SK-N-SH (cell line): ENCODE measurements around the gene TMPRSS11D. TPM values are rescaled to one million over a fixed set of nuclear protein-coding genes. Genes with fewer than 3 reads are reported as not detected.

Experiments used
- CTCF ChIA-PET: fragments of 300-600, 350-600 bp; formaldehyde crosslinking; extraction: SDS; loops from one replicate; lab custom pipeline; 2021; lab: Yijun Ruan, JAX
- POLR2A ChIA-PET: fragments of 350-600 bp; sonication (Branson Sonifier 250); formaldehyde crosslinking; extraction: SDS; loops from one replicate; lab custom pipeline; 2020; ENCODE audit warnings: antibody characterized with exemption, inconsistent platforms; lab: Yijun Ruan, JAX
- DNase-seq: peaks from one replicate; pipeline ENCODE4 v3.0.0; 2012
- H2AFZ ChIP-seq: fragments of 200-600 bp; sonication (generic); 2 replicates; pipeline ENCODE4 v1.8.1; 2016; ENCODE audit warnings: antibody characterized with exemption, mild to moderate bottlenecking, low read depth
- H3F3A ChIP-seq: fragments of 200-600 bp; sonication (generic); replicated peaks from 2 replicates; pipeline ENCODE3; 2016; ENCODE audit warnings: antibody characterized with exemption, mild to moderate bottlenecking; ENCODE audit not compliant: insufficient read depth
- H3K27ac ChIP-seq, 2 experiments: fragments of 200-500 bp in 1 of 2; fragments of 200-600 bp in 1 of 2; sonication (Bioruptor generic) in 1 of 2; sonication (generic), shearing (Covaris generic) in 1 of 2; 2 replicates each; pipeline versions ENCODE4 v1.5.1 to v1.6.1; 2014 to 2016; ENCODE audit warnings: low read depth in 2 of 2, inconsistent platforms in 1 of 2, low read length in 1 of 2, mild to moderate bottlenecking in 1 of 2, mixed read lengths in 1 of 2
- H3K27me3 ChIP-seq: fragments of 200-600 bp; sonication (generic), shearing (Covaris generic); 2 replicates; pipeline ENCODE4 v1.6.1; 2016; ENCODE audit warnings: mixed run types; ENCODE audit not compliant: insufficient read depth
- H3K36me3 ChIP-seq, 2 experiments: fragments of 200-500 bp in 1 of 2; fragments of 200-600 bp in 1 of 2; sonication (Bioruptor generic) in 1 of 2; sonication (generic) in 1 of 2; replicated peaks in 1 of 2; 2 replicates each; pipeline versions ENCODE3 to v1.5.1; 2014 to 2016; ENCODE audit warnings: low read length in 1 of 2, mild to moderate bottlenecking in 1 of 2; ENCODE audit not compliant: insufficient read depth in 2 of 2, control insufficient read depth in 1 of 2
- H3K4me1 ChIP-seq, 2 experiments: fragments of 200-500 bp in 1 of 2; fragments of 200-600 bp in 1 of 2; sonication (Bioruptor generic) in 1 of 2; sonication (generic), shearing (Covaris generic) in 1 of 2; 2 replicates each; pipeline versions ENCODE4 v1.5.1 to v1.6.1; 2014 to 2016; ENCODE audit warnings: low read depth in 1 of 2, low read length in 1 of 2, mixed run types in 1 of 2; ENCODE audit not compliant: insufficient read depth in 2 of 2, control insufficient read depth in 1 of 2
- H3K4me2 ChIP-seq: fragments of 200-600 bp; sonication (generic), shearing (Covaris generic); 2 replicates; pipeline ENCODE4 v1.6.1; 2017; ENCODE audit warnings: mixed run types
- H3K4me3 ChIP-seq, 2 experiments: fragments of 200-500 bp in 1 of 2; fragments of 200-600 bp in 1 of 2; sonication (Bioruptor generic) in 1 of 2; sonication (generic), shearing (Covaris generic) in 1 of 2; 2 replicates each; pipeline versions ENCODE4 v1.5.1 to v1.8.1; 2014 to 2016; ENCODE audit warnings: low read depth in 2 of 2, inconsistent platforms in 1 of 2, low read length in 1 of 2, mild to moderate bottlenecking in 1 of 2, mixed read lengths in 1 of 2, moderate library complexity in 1 of 2
- H3K79me2 ChIP-seq: fragments of 200-600 bp; sonication (generic); 2 replicates; pipeline ENCODE4 v1.8.1; 2017; ENCODE audit warnings: mild to moderate bottlenecking; ENCODE audit not compliant: insufficient read depth
- H3K9ac ChIP-seq: fragments of 200-600 bp; sonication (generic); 2 replicates; pipeline ENCODE4 v1.6.1; 2017; ENCODE audit warnings: mixed run types
- H3K9me2 ChIP-seq: fragments of 200-600 bp; sonication (generic); 2 replicates; pipeline ENCODE4 v1.6.1; 2017; ENCODE audit warnings: mixed run types
- H3K9me3 ChIP-seq: fragments of 200-600 bp; sonication (generic); 2 replicates; pipeline ENCODE4 v1.6.1; 2017; ENCODE audit warnings: mixed run types, mild to moderate bottlenecking, moderate library complexity
- H4K20me1 ChIP-seq: fragments of 200-600 bp; sonication (generic); 2 replicates; pipeline ENCODE4 v1.6.1; 2017; ENCODE audit warnings: mild to moderate bottlenecking, mixed run types; ENCODE audit not compliant: insufficient read depth
- ELF1 ChIP-seq: IDR thresholded peaks from 2 replicates; pipeline ENCODE4 v1.4.0; 2012
- EZH2phosphoT487 ChIP-seq: fragments of 200-600 bp; sonication (generic); IDR thresholded peaks from 2 replicates; pipeline ENCODE4 v1.6.1; 2017; ENCODE audit warnings: low read depth, mixed run types, mild to moderate bottlenecking, antibody characterized with exemption, moderate library complexity, borderline replicate concordance
- FOSL2 ChIP-seq: IDR thresholded peaks from 2 replicates; pipeline ENCODE4 v1.4.0; 2012; ENCODE audit warnings: low read depth, mild to moderate bottlenecking, moderate library complexity, borderline replicate concordance
- FOXM1 ChIP-seq: IDR thresholded peaks from 2 replicates; pipeline ENCODE4 v1.4.0; 2012; ENCODE audit warnings: low read depth, mild to moderate bottlenecking
- MEF2A ChIP-seq: IDR thresholded peaks from 2 replicates; pipeline ENCODE4 v1.4.0; 2012; ENCODE audit warnings: low read depth, borderline replicate concordance
- MXI1 ChIP-seq: IDR thresholded peaks from 2 replicates; pipeline ENCODE4 v1.6.1; 2012; ENCODE audit warnings: mild to moderate bottlenecking, low read depth, low read length, improper control_type of control experiment
- NFIC ChIP-seq: IDR thresholded peaks from 2 replicates; pipeline ENCODE4 v1.4.0; 2012; ENCODE audit warnings: borderline replicate concordance
- NRF1 ChIP-seq: IDR thresholded peaks from 2 replicates; pipeline ENCODE4 v1.6.1; 2012; ENCODE audit warnings: low read depth, mild to moderate bottlenecking, low read length
- RXRA ChIP-seq: IDR thresholded peaks from 2 replicates; pipeline ENCODE4 v1.4.0; 2012; ENCODE audit warnings: low read depth, mild to moderate bottlenecking, borderline replicate concordance
- SIN3A ChIP-seq: IDR thresholded peaks from 2 replicates; pipeline ENCODE4 v1.6.1; 2012; ENCODE audit warnings: low read depth, mild to moderate bottlenecking, low read length, moderate library complexity, borderline replicate concordance
- SMC3 ChIP-seq: IDR thresholded peaks from 2 replicates; pipeline ENCODE4 v1.6.1; 2012; ENCODE audit warnings: low read depth, low read length, improper control_type of control experiment
- TAF1 ChIP-seq: IDR thresholded peaks from 2 replicates; pipeline ENCODE4 v1.6.1; 2012; ENCODE audit warnings: low read depth, mild to moderate bottlenecking, low read length, moderate library complexity, borderline replicate concordance
- TCF12 ChIP-seq: IDR thresholded peaks from 2 replicates; pipeline ENCODE4 v1.4.0; 2012
- ZBTB33 ChIP-seq: IDR thresholded peaks from 2 replicates; pipeline ENCODE4 v1.4.0; 2012; ENCODE audit warnings: low read depth, borderline replicate concordance
- WGBS: methylation state at CpG from one replicate; pipeline ENCODE4 v1.1.6; 2017; ENCODE audit warnings: low lambda C conversion rate; 5-methylcytosine and 5-hydroxymethylcytosine counted together
- polyA plus RNA-seq, 3 experiments: library from polyadenylated mRNA; depleted of rRNA; stranded (reverse); fragments of >200 nt; gene quantifications; 2 replicates each; pipeline ENCODE4 v1.2.3, GENCODE V29; 2012
- TF ChIP-seq, protein P1 (sequence below): fragments of 150-350 bp; IDR thresholded peaks from 2 replicates; pipeline ENCODE4 v1.6.1; 2016; ENCODE audit warnings: mild to moderate bottlenecking, low read depth, low read length
- TF ChIP-seq, protein P2 (sequence below): IDR thresholded peaks from 2 replicates; pipeline ENCODE4; 2012

TMPRSS11D gene
- polyA plus RNA-seq, 1 of the 3 experiments (the other 2 are of a cell fraction), result 0.02 TPM

DNA sequence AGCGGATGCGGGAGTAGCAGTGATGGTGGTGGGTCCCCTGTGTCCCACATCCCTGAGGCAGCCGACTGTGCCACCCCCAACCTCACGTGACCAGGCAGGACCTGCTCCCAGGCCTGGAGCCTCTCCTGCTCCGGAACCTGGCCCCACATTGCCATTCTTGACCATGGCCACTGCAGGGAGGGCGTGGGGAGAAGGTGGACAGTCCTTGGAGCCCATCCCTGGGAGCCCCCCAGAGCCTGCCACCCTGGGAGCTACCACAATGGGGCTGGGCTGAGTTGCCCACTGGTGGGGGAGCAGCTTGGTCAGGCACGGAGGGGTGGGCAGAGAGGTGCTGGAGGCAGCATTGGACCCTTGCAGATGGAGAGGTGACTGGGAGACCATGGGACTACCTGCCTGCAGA lies 42.7 kb upstream of the TMPRSS11D start:
- no peaks in the 10 kb centered on the region for H3K27me3 ChIP-seq
- WGBS, result 38% methylated on average over 4 of the region's 7 CpGs
- peaks cover 0 to 5% of the 10 kb centered on the region in 2 experiments; a peak in 1 of 4 replicates for H3K4me1 ChIP-seq
- H3F3A ChIP-seq, result no peaks in the 10 kb centered on the region
- H3K9ac ChIP-seq, result no peak overlapping the region
- H2AFZ ChIP-seq, result no peak overlapping the region
- ChIA-PET CTCF (interaction anchor here (1.7 kb wide), 1 partner anchor 16 kb away, joined by 7 read pairs; no protein-coding TSS in a partner anchor), POLR2A (no interaction called here)
- H3K79me2 ChIP-seq, result no peaks in the 10 kb centered on the region
- H3K9me3 ChIP-seq, result no peaks in the 10 kb centered on the region
- H3K4me2 ChIP-seq, result no peak overlapping the region
- H3K36me3 ChIP-seq, result no peaks in the 10 kb centered on the region
- no peak overlapping the region for H3K4me3 ChIP-seq
- TF ChIP-seq TAF1 (no peak), NRF1 (no peak), ELF1 (no peak), NFIC (no peak), FOXM1 (no peak), SIN3A (no peak), ZBTB33 (no peak), RXRA (no peak), MEF2A (no peak), MXI1 (no peak), EZH2phosphoT487 (no peak), SMC3 (no peak), TCF12 (no peak), FOSL2 (no peak)
- TF ChIP-seq, protein P1, sequence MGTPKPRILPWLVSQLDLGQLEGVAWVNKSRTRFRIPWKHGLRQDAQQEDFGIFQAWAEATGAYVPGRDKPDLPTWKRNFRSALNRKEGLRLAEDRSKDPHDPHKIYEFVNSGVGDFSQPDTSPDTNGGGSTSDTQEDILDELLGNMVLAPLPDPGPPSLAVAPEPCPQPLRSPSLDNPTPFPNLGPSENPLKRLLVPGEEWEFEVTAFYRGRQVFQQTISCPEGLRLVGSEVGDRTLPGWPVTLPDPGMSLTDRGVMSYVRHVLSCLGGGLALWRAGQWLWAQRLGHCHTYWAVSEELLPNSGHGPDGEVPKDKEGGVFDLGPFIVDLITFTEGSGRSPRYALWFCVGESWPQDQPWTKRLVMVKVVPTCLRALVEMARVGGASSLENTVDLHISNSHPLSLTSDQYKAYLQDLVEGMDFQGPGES, result no peak
- no peak overlapping the region for H3K27ac ChIP-seq
- no peaks in the 10 kb centered on the region for H3K9me2 ChIP-seq
- DNase-seq, result no peak
- no peaks in the 10 kb centered on the region for H4K20me1 ChIP-seq

DNA sequence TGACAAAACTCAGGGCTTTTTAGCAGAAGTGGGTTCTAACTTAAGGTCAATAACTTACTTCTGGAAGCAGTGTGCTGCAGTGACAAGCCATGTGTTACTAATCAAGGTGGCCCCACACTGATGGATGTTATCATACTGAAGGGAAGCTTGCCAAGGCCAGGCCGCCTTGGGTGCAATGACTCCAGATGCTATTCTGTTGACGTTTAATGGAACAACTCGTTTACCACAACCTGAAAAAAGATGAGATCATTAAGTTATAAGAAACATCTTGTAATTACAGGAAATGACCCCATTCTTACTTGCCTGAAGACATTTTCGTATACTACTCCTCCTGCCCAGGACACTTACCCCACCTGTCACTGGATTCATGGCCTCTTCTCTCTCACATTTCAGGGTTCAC lies 38.9 kb upstream of the TMPRSS11D start:
- no peak overlapping the region for H3K9ac ChIP-seq
- TF ChIP-seq TCF12 (peak; percentile 60), SMC3 (no peak)
- TF ChIP-seq, protein P2, sequence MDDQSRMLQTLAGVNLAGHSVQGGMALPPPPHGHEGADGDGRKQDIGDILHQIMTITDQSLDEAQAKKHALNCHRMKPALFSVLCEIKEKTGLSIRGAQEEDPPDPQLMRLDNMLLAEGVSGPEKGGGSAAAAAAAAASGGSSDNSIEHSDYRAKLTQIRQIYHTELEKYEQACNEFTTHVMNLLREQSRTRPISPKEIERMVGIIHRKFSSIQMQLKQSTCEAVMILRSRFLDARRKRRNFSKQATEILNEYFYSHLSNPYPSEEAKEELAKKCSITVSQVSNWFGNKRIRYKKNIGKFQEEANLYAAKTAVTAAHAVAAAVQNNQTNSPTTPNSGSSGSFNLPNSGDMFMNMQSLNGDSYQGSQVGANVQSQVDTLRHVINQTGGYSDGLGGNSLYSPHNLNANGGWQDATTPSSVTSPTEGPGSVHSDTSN, result peak; percentile 11; the same call in 1 of the 2 replicates
- no peak overlapping the region for H3K4me3 ChIP-seq
- no peak overlapping the region for H3K4me2 ChIP-seq
- no peak overlapping the region for H2AFZ ChIP-seq
- H3K36me3 ChIP-seq, result no peaks in the 10 kb centered on the region
- H4K20me1 ChIP-seq, result no peaks in the 10 kb centered on the region
- ChIA-PET POLR2A (no interaction called here), CTCF (interaction anchor here (1.2 kb wide), 1 partner anchor 15 kb away, joined by 3 read pairs; no protein-coding TSS in a partner anchor)
- DNase-seq, result peak; percentile 15
- H3K79me2 ChIP-seq, result no peaks in the 10 kb centered on the region
- H3K27me3 ChIP-seq, result no peaks in the 10 kb centered on the region
- no peaks in the 10 kb centered on the region for H3K9me2 ChIP-seq
- WGBS, result 31% methylated on average over 4 of the region's 4 CpGs
- peaks cover 0 to 5% of the 10 kb centered on the region in 2 experiments; a peak in 1 of 4 replicates for H3K4me1 ChIP-seq
- H3K27ac ChIP-seq, result no peak overlapping the region
- no peaks in the 10 kb centered on the region for H3F3A ChIP-seq
- H3K9me3 ChIP-seq, result no peaks in the 10 kb centered on the region
